CD4-positive, alpha-beta T cell treated with Interferon gamma for 1 hour (primary cell): ENCODE measurements around the gene MANBA.
"Not testable (repeated sequence)": the region's sequence is repeated elsewhere in the genome, so short reads cannot be mapped to it uniquely, and the experiment has no call there.

Experiments
- DNase-seq: peaks from one replicate; pipeline ENCODE4 v3.0.0-alpha.2; 2020

MANBA gene

DNA sequence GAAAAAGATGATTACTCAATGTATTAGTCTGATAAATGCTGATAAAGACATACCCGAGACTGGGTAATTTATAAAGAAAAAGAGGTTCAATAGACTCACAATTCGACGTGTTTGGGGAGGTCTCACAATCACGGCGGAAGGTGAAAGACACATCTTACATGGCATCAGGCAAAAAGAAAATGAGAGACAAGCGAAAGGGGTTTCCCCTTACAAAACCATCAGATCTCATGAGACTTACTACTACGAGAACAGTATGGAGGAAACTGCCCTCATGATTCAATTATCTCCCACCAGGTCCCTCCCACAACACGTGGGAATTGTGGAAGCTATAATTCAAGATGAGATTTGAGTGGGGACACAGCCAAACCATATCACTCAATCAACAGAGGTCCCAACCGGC is 141.7 kb downstream of the MANBA start:
- DNase-seq = not testable (repeated sequence)

- DNase-seq = no peak
These were observed 144.1 kb downstream of the MANBA start for GRCh38 chr4:102616636-102617035.

DNA sequence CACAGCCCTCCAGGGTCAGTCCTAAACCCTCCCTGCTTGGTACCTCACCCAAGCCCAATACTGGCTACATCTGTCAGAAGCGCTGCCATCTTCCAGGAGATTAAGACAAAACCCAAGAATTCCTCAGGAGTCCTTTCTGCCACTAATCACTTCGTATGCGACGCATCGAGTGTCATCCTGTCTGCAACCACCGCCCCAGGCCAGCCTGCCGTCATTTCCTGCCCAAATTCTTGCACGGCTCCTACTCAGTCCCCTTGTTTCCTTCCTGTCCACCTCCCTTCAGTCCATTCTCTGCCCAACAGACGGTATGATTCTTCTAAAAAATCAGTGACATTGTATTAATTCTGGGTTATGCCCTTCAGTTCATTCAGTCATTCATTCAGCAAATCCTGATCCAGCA is 146.0 kb downstream of the MANBA start:
- DNase-seq = peak; percentile 52

DNA sequence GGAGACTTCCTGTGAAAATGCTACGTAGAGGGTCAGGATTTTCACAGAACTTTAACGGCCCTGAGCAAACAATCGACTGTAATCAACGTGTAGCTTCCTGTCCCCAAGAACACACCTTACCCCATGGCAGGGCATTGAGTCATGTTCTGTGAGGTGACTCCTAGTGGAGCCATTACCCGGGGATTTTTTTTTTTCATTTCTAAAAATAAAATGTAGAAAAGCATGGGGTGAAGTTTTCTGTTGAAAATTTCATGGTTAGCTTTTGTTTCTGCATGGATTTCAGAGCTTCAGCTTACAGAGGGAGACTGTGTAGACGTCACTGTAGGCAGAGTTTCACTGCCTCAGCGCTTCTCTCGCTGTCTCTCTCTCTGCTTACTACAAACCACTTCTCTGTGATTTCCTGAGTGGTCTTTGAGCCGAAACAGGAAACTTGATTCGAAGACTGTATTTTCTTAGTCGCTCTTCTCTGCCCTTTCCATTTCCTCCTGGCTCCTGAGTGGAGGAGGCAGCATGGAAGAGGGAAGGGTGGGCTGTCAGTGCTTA is 147.9 kb downstream of the MANBA start:
- peak; percentile 48 for DNase-seq

- DNase-seq = no peak
These were observed 148.6 kb downstream of the MANBA start for GRCh38 chr4:102612210-102612609.

GRCh38 chr4:102610476-102610875 is 150.3 kb downstream of the MANBA start:
- no peak for DNase-seq

GRCh38 chr4:102610007-102610406 is 150.8 kb downstream of the MANBA start:
- DNase-seq = no peak

DNA sequence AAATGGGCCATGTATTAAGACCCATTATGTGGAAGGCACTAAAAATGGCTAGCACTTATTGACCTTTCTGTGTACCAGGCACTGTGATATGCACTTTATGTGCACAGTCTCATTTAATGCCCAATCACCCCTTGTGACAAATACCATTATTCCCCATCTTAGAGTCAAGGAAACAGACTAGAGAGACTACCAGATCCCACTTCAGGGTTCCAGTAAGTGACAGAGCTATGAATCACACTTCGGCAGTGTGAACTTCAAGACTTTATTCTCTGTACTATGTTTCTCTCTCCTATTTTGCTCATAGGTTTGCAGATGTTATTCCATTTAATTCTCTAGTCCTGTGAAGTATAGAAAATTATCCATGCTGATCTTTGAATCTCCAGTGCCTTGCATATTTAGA is 152.6 kb downstream of the MANBA start:
- no peak for DNase-seq

DNA sequence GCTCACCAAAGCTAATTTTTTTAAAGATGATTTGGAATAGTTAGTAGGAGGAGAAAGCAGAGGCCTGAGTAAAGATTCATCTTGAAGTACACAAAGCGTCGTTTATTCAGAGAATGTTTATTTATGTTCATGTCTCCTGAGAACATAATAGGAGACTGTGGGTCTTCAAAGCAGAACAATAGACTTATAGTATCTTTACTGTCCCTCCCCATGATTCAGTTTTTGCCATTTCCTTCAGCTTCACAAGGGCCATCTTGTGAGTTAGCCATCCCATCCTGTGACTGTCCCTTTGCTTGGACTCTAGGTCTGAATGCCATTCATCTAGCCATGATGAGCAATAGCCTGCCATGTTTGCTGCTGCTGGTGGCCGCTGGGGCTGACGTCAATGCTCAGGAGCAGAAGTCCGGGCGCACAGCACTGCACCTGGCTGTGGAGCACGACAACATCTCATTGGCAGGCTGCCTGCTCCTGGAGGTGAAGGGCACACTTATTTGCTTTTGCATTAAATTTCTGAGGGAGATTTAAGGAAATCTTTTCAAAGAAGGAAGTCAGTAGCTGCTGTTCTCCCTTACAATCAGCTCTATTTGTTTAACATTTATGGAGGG is 153.8 kb downstream of the MANBA start:
- DNase-seq = no peak

DNA sequence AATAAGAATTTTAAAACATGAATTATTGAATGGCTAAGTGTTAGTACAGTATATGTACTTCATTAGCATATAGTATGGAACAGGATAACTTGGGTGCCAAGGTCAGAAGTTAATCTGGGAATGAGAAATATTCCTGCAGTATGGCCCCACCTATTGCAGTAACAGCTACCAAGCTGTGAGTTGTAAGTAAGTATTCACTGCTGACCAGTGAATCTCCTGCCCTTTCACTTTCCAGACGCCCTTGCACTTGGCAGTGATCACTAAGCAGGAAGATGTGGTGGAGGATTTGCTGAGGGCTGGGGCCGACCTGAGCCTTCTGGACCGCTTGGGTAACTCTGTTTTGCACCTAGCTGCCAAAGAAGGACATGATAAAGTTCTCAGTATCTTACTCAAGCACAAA is 154.5 kb downstream of the MANBA start:
- DNase-seq = no peak

- no peak for DNase-seq
These were observed 156.4 kb downstream of the MANBA start for GRCh38 chr4:102604222-102604940.

- no peak for DNase-seq
These were observed 159.1 kb downstream of the MANBA start for GRCh38 chr4:102601586-102602227.

DNA sequence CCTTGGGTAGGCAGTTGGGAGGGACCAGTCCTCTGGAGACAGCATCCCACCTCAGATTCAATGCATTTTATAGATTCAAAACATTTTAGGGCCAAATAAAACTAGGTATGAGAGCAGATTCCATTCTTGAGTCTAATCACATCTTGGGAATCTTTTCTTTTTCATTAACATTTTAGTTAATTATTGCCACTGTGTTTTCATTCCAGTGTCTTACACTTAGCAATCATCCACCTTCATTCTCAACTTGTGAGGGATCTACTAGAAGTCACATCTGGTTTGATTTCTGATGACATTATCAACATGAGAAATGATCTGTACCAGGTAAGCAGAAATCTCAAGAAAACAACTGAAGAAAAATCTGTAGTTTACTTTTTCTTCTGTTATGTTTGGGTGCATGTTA is 160.1 kb downstream of the MANBA start:
- DNase-seq = no peak

GRCh38 chr4:102599886-102600285 is 160.9 kb downstream of the MANBA start:
- no peak for DNase-seq

DNA sequence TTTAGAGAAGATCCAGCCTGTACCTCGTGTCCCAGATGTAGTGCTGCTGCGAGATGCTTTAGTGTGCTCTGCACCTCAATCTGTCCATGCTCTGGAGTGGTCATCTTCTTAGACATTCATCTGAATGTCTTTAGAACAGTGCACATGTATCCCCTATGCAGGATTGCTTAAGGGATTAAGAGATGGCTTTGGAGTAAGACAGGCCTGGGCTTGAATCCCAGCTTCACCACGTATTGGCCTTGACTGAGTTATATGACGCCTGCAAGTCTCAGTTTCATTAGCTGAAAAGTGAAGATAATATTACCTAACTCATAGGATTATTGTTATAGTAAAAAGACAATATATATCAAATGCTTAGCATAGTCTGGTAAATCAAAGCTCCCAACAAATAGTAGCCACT is 161.3 kb downstream of the MANBA start:
- DNase-seq = no peak

DNA sequence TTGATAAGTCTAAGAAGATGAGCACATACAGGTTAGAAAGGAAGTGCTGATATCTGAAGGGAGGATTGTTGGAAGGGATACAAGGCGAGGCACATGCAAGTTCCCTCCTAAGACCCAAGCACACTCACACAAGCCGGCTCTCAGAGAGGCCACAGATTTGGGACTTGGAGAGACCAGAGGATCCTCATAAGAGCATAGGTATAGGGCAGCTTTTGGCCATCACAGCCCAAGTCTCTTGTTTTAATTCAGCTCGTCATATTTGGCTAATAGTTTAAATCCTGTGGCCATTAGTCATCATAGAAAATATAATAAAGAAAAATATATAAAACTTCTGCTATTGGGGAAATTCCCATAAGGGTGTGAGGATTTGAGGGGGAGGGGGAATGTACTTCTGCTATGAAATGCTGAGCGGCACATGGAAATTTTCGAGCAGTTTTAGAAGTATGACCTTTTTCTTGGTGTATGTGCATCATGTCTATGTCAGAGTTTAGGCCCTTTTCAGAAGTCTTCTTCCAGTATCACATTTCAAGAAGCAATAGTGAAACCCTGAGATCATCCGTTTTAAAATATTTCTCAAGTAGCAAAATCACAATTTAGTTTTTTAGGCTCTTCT is 161.9 kb downstream of the MANBA start:
- DNase-seq = no peak

DNA sequence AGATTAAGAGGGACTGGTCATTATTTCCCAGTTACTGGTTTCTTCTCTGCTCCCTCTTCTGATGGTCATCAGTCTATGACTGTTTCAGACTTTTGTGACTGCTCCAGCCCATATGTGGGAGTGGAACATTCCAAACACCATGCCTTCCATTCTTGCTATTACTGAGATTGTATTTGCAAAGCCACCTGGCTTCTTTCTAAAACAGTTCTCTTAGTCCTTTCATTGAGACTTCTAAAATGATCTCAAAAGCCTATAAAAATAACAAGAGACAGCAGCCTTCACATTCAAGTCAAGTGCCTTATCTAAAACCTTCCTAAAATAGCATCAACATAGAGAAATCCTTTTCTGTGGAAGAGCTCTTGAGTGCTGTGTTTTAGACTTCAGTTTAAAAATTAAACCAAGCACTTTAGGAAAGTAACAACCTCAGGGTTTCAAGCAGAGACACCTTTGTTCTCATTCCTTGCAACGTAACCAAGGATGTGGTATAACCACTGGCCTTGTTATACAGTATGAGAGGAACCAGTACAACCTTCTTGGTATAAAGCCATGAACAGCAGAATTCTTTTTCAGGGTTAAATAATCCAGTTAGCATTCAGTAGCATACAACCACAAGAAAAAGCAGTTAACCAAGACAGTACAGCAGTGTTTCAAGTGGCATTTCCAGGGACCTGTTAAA is 162.5 kb downstream of the MANBA start:
- no peak for DNase-seq

DNA sequence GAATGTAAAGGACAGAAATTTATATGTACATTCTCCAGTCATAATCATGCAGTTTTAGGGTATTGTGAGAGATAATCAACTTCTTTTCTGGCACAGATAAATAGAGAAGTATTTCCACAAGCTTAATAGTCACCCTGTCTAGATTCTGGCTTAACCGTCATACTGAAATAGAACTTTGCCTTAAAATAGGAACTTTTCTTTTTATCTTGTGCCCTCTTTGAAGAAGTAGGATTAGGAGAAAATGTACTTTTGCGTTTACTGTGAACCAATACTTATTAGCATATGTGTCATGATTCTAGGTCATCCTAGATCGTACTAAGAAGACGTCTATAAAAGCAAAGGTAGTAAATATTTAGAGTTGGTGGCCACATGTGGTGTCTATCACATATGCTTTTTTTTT is 164.2 kb downstream of the MANBA start:
- DNase-seq = no peak

- DNase-seq = no peak
These were observed 166.8 kb downstream of the MANBA start for GRCh38 chr4:102594000-102594399.

DNA sequence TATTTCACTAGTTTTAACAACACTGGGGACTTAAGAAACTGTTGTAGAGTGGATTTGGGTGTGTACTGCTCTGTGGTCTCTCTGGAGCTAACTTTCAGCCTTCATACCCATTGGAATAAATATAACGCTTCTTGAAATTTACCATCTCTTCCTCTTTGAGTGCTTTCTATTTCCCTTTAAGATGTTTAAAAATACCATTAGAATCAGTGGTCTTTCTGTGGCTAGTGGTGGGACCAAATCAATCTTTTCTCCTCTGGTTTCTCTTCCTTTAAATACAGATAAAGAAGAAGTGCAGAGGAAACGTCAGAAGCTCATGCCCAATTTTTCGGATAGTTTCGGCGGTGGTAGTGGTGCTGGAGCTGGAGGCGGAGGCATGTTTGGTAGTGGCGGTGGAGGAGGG is 167.6 kb downstream of the MANBA start:
- DNase-seq = no peak

DNA sequence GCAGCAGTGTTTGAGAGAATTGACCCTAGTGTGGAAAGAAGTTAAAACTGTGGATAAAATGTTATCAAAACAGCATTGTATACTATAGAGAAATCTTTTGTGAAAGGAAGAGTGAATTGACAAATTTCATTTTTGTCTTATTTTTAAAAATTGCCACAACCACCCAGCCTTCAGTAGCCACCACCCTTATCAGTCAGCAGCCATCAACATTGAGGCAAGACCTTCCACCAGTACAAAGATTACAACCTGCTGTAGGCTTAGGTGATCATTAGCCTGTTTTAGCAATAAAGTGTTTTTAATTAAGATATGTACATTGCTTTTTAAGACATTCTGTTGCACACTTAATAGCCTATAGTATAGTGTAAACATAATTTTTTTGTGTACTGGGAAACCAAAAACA is 168.5 kb downstream of the MANBA start:
- no peak for DNase-seq

GRCh38 chr4:102589743-102590142 is 171.0 kb downstream of the MANBA start:
- DNase-seq = no peak

DNA sequence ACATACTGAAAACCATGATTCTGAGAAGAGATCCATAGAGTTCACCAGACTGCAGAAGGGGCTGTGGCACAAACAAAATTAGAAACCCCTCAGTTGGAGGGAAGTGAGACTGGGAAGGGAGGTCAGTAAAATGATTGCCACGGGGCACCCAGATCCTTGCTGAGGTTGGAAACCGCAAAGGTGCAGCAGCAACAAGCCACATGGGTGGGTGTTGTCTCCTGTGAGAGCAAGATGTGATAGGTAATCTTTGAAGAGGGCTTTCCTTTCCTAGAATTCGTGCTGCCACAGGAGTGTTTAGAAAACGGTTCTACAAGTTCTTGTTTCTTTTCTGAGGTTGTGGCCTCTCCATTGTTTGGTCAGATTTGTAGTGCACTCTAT is 174.1 kb downstream of the MANBA start:
- DNase-seq = peak; percentile 7
